PC-9 (cell line): ENCODE data around the gene CD8B2.

Experiments
- CTCF ChIP-seq: fragments of 200-600 bp; sonication (generic); conservative IDR thresholded peaks from 2 replicates; pipeline ENCODE4 v1.6.1; 2017; ENCODE audit warnings: mixed run types, antibody characterized with exemption, mild to moderate bottlenecking, moderate library complexity
- EZH2 ChIP-seq: fragments of 200-600 bp; sonication (generic); IDR thresholded peaks from 2 replicates; pipeline ENCODE4 v1.8.0; 2017; ENCODE audit warnings: antibody characterized with exemption, low read depth

- peak; percentile 95 for TF ChIP-seq CTCF
- TF ChIP-seq EZH2, result no peak
Measured at GRCh38 chr2:106542746-106543359, 55.7 kb downstream of the CD8B2 start.
